Small intestine (tissue), 7 donors: ENCODE results near the gene PEX3. TPM values are rescaled to one million over a fixed set of nuclear protein-coding genes. Genes with fewer than 3 reads are reported as not detected.
"Not testable (repeated sequence)": the region's sequence is repeated elsewhere in the genome, so short reads cannot be mapped to it uniquely, and the experiment has no call there.

Source experiments
- DNase-seq, 2 donors: peaks; one replicate each; pipeline versions ENCODE4 v3.0.0 to v3.0.0-alpha.2; 2013
- FAIRE-seq: peaks from 2 replicates; lab custom pipeline; 2012; peaks lifted over from hg19 to GRCh38; lab: Jason Lieb, UNC
- H3K27ac ChIP-seq, 3 donors: one replicate each; pipeline ENCODE4 v1.5.1; 2013; ENCODE audit warnings: low read length in 2 of 3, mild to moderate bottlenecking in 2 of 3, control low read depth in 1 of 3, inconsistent platforms in 1 of 3, low read depth in 1 of 3, moderate library complexity in 1 of 3
- H3K27me3 ChIP-seq, 3 donors: one replicate each; pipeline ENCODE4 v1.6.1; 2013; ENCODE audit warnings: low read length in 3 of 3, inconsistent platforms in 1 of 3; ENCODE audit not compliant: control insufficient read depth in 3 of 3, insufficient read depth in 3 of 3
- H3K36me3 ChIP-seq, 3 donors: one replicate each; pipeline ENCODE4 v1.6.1; 2013; ENCODE audit warnings: low read length in 3 of 3, inconsistent platforms in 1 of 3, low read depth in 1 of 3, mild to moderate bottlenecking in 1 of 3, moderate library complexity in 1 of 3; ENCODE audit not compliant: control insufficient read depth in 3 of 3, insufficient read depth in 2 of 3
- H3K4me1 ChIP-seq, 3 donors: one replicate each; pipeline ENCODE4 v1.6.1; 2013; ENCODE audit warnings: low read length in 2 of 3, inconsistent platforms in 1 of 3, low read depth in 1 of 3, mild to moderate bottlenecking in 1 of 3, moderate library complexity in 1 of 3; ENCODE audit not compliant: control insufficient read depth in 3 of 3, insufficient read depth in 2 of 3
- H3K4me3 ChIP-seq, 3 donors: one replicate each; pipeline ENCODE4 v1.5.1; 2013; ENCODE audit warnings: low read length in 3 of 3, control low read depth in 1 of 3, inconsistent platforms in 1 of 3, low read depth in 1 of 3, mild to moderate bottlenecking in 1 of 3, moderate library complexity in 1 of 3
- H3K9me3 ChIP-seq, 2 donors: one replicate each; pipeline ENCODE4 v1.6.1; 2013; ENCODE audit warnings: low read depth in 1 of 2, low read length in 1 of 2; ENCODE audit not compliant: control insufficient read depth in 2 of 2, insufficient read depth in 1 of 2
- WGBS, 3 donors: extraction: QIAGEN DNeasy Blood & Tissue Kit; methylation state at CpG; one replicate each; pipeline ENCODE4 v1.1.7; 2013; 5-methylcytosine and 5-hydroxymethylcytosine counted together
- polyA plus RNA-seq, 4 donors: library from polyadenylated mRNA; stranded (reverse) in 3 of 4; unstranded in 1 of 4; fragments of 200-250 nt in 3 of 4; fragments of 120-200 nt in 1 of 4; gene quantifications; one replicate each; pipeline versions ENCODE4 v1.2.1 to v1.2.3, GENCODE V29; 2013
- donor health status: healthy with polysubstance abuse.
- donor health status: control.
- donor health status: control.
- donor health status: Bipolar disorder and iron deficiency.
- donor health status: healthy.

PEX3 gene
- polyA plus RNA-seq, 4 donors = 6.2 to 25.2 (median 8.9) TPM

DNA sequence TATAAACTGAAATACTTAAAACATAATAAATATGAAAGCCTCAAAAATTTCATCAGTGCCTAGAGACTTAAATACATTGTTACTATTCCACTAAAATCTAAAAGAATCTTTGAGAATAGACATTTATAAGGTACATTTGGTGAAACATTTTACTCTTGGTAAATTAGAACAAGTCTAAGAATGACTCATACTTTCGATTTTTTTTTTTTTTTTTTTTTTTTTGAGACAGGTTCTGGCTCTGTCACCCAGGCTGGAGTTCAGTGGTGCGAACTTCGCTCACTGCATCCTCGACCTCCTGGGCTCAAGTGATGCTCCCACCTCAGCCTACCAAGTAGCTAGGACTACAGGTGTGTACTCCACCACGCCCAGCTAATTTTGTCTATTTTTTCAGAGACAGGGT is 54.5 kb downstream of the PEX3 start:
- H3K36me3 ChIP-seq = peaks cover 2 to 22% (median 7%) of the 10 kb centered on the region in 3 donors
- no peak overlapping the region for H3K4me3 ChIP-seq
- H3K9me3 ChIP-seq = no peaks in the 10 kb centered on the region
- FAIRE-seq (no peak), DNase-seq (no peak)
- H3K27me3 ChIP-seq = no peaks in the 10 kb centered on the region
- H3K4me1 ChIP-seq = peaks cover 0 to 4% (median 0%) of the 10 kb centered on the region in 3 donors
- WGBS, 3 donors = 64 to 76% (median 73%) methylated on average over 5 of the region's 5 CpGs
- H3K27ac ChIP-seq = no peak overlapping the region

- no peak overlapping the region for H3K27ac ChIP-seq
- WGBS, 3 donors = 70 to 91% (median 81%) methylated on average over 2 of the region's 2 CpGs
- no peaks in the 10 kb centered on the region for H3K9me3 ChIP-seq
- FAIRE-seq (no peak), DNase-seq (no peak)
- H3K4me3 ChIP-seq = no peak overlapping the region
- peaks cover 0 to 4% (median 0%) of the 10 kb centered on the region in 3 donors for H3K4me1 ChIP-seq
- H3K36me3 ChIP-seq = peaks cover 2 to 24% (median 6%) of the 10 kb centered on the region in 3 donors
- no peaks in the 10 kb centered on the region for H3K27me3 ChIP-seq
Observed at GRCh38 chr6:143505537-143505936, 54.9 kb downstream of the PEX3 start.

DNA sequence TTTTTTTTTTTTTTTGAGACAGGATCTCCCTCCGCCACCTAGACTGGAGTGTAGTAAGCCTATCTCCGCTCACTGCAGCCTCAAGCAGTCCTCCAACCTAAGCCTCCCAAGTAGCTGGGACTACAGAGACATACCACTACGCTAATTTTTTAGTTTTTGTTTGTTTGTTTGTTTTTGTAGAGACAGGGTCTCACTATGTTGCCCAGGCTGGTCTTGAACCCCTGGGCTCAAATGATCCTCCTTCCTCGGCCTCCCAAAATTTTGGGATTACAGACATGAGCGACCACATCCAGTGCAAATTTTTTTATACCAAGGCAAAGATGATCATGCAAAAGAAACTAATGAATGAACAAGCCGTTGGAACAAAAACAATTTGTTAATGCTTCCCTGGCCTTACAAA is 55.6 kb downstream of the PEX3 start:
- peaks cover 0 to 4% (median 0%) of the 10 kb centered on the region in 3 donors for H3K4me1 ChIP-seq
- no peaks in the 10 kb centered on the region for H3K27me3 ChIP-seq
- H3K4me3 ChIP-seq = no peak overlapping the region
- peaks cover 2 to 21% (median 5%) of the 10 kb centered on the region in 3 donors for H3K36me3 ChIP-seq
- FAIRE-seq (no peak), DNase-seq (no peak)
- no peak overlapping the region for H3K27ac ChIP-seq
- no peaks in the 10 kb centered on the region for H3K9me3 ChIP-seq
- WGBS, 3 donors = 92 to 97% (median 96%) methylated on average over 6 of the region's 6 CpGs

DNA sequence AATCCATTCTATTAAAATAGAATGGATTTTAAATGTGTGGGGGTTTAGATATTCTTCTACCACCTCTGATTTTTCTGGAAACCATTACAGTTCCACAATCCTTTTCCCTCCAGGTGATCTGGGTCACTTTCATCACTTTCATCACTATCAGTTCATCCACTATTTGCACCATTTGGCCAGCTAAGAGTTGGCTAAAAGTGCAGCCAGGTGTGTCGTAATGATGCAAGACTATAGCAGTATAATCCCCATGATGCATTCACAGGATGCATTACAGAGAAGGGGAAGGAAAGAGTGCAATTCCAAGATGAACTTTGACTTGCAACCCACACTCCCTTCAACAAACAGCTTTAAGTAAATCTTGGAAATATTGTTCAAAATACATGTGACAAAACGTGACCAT is 56.0 kb downstream of the PEX3 start:
- no peak for FAIRE-seq
- Histone ChIP-seq H3K27me3 (no peaks in the 10 kb centered on the region), H3K9me3 (no peaks in the 10 kb centered on the region), H3K27ac (no peak overlapping the region), H3K4me1 (peaks cover 0 to 4% (median 0%) of the 10 kb centered on the region in 3 donors), H3K4me3 (no peak overlapping the region), H3K36me3 (peaks cover 2 to 21% (median 5%) of the 10 kb centered on the region in 3 donors)
- 85 to 87% (median 86%) methylated on average over 2 of the region's 2 CpGs for WGBS, 3 donors
- no peak for DNase-seq

GRCh38 chr6:143507358-143508145 is 56.9 kb downstream of the PEX3 start:
- no peak overlapping the region for H3K27ac ChIP-seq
- FAIRE-seq (no peak), DNase-seq (no peak)
- H3K4me3 ChIP-seq = no peak overlapping the region
- WGBS, 3 donors = 86 to 97% (median 90%) methylated on average over 6 of the region's 6 CpGs
- H3K9me3 ChIP-seq = no peaks in the 10 kb centered on the region
- peaks cover 0 to 10% (median 0%) of the 10 kb centered on the region in 3 donors for H3K4me1 ChIP-seq
- no peaks in the 10 kb centered on the region for H3K27me3 ChIP-seq
- H3K36me3 ChIP-seq = peaks cover 2 to 21% (median 3%) of the 10 kb centered on the region in 3 donors

- not testable (repeated sequence) for H3K27ac ChIP-seq, FAIRE-seq, H3K27me3 ChIP-seq, DNase-seq, H3K9me3 ChIP-seq
- Histone ChIP-seq H3K4me1 (peaks cover 0 to 10% (median 0%) of the 10 kb centered on the region in 3 donors), H3K4me3 (peak overlapping the region in 2 of 3 donors; percentile 67 to 75), H3K36me3 (peaks cover 0 to 16% (median 2%) of the 10 kb centered on the region in 3 donors)
- 89 to 94% (median 92%) methylated on average over 13 of the region's 13 CpGs for WGBS, 3 donors
Observed at GRCh38 chr6:143510326-143510725, 59.7 kb downstream of the PEX3 start.

DNA sequence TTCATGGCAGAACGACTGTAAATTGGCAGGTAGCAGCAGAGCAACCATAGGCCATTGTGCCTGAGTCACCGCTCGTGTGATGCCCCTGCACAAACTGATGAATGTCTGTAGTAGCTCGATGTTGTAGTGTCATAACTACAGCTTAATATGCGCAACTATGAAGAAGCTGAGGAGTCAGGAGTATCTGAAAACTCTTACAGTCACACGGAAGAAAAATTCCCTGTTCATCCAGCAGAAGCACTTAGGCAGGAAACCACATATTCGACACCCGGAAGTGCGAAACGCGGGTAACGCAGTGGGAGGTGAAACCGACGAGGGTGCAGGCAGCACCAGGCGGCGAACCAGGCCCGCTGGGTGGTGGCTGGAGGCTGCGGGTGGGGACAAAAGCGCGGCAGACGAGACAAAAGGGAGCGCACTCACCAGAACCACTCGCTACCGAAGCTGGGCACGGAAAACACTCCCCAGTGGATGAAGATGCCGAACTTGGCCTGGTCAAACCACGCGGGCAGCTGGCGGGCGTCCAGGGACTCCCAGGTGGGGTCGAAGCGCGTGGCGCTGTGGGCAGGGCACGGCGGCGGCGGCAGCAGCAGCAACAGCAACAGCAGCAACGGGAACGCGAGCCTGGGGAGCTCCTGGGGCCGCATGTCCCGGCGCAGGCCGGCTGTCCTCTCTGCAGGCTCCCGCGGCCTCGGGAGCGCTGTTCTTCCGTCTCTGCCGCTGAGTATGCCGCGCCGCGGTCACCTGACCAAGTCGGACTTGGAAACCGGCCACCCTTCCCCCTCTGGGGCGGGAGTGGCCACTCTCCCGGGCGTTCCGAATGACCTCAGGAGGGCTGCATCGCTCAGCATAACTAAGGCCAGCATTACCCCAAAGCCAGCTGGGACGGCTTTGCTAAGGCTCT is 60.6 kb downstream of the PEX3 start, which contains the start of gene FUCA2:
TSS of gene FUCA2 (minus strand) at position 730 of the 901 bp plus-strand sequence. CDS start at position 644, 86 bp downstream.
- Histone ChIP-seq H3K9me3 (no peaks in the 10 kb centered on the region), H3K36me3 (peaks cover 0 to 11% (median 2%) of the 10 kb centered on the region in 3 donors), H3K27me3 (no peaks in the 10 kb centered on the region), H3K27ac (peak within 1 kb of the TSS; percentile 82 to 93 (median 92)), H3K4me1 (peaks cover 0 to 10% (median 0%) of the 10 kb centered on the region in 3 donors), H3K4me3 (peak within 1 kb of the TSS; percentile 67 to 75 (median 72))
- 1 to 2% (median 1%) methylated on average over 55 to 63 of the region's 63 CpGs for WGBS, 3 donors
- peak; percentile 90 to 95 for DNase-seq
- FAIRE-seq = no peak

GRCh38 chr6:143513410-143513809 is 62.8 kb downstream of the PEX3 start:
- no peak for FAIRE-seq
- no peak overlapping the region for H3K27ac ChIP-seq
- 47 to 63% (median 49%) methylated on average over 4 of the region's 4 CpGs for WGBS, 3 donors
- no peak overlapping the region for H3K4me3 ChIP-seq
- no peaks in the 10 kb centered on the region for H3K9me3 ChIP-seq
- peaks cover 0 to 4% (median 0%) of the 10 kb centered on the region in 3 donors for H3K36me3 ChIP-seq
- peak; percentile 49 to 64 for DNase-seq
- H3K27me3 ChIP-seq = no peaks in the 10 kb centered on the region
- H3K4me1 ChIP-seq = peaks cover 0 to 11% (median 0%) of the 10 kb centered on the region in 3 donors
